NCI-H2029 (cell line): ENCODE results near the gene TTLL11.
"Not testable (repeated sequence)": the region's sequence is repeated elsewhere in the genome, so short reads cannot be mapped to it uniquely, and the experiment has no call there.

Experiments
- DNase-seq: peaks from one replicate; lab custom pipeline; 2025; lab: John Stamatoyannopoulos, UW

TTLL11 gene

GRCh38 chr9:122084026-122084675, 9.0 kb downstream of the TTLL11 start:
- no peak for DNase-seq

- DNase-seq: no peak
These were observed 12.1 kb downstream of the TTLL11 start for GRCh38 chr9:122080986-122081385.

- no peak for DNase-seq
These were observed 14.6 kb downstream of the TTLL11 start for GRCh38 chr9:122078557-122078956.

GRCh38 chr9:122076773-122077172, 16.3 kb downstream of the TTLL11 start:
- no peak for DNase-seq

- no peak for DNase-seq
These were observed 17.0 kb downstream of the TTLL11 start for GRCh38 chr9:122076117-122076516.

GRCh38 chr9:122075135-122076030, 17.7 kb downstream of the TTLL11 start:
- DNase-seq: no peak

- no peak for DNase-seq
These were observed 21.4 kb downstream of the TTLL11 start for GRCh38 chr9:122071715-122072114.

GRCh38 chr9:122070728-122071515, 22.2 kb downstream of the TTLL11 start:
- no peak for DNase-seq

GRCh38 chr9:122066680-122067079, 26.4 kb downstream of the TTLL11 start:
- DNase-seq: not testable (repeated sequence)

GRCh38 chr9:122065923-122066629, 27.0 kb downstream of the TTLL11 start:
- DNase-seq: no peak

GRCh38 chr9:122060481-122060880, 32.6 kb downstream of the TTLL11 start:
- no peak for DNase-seq

- DNase-seq: no peak
These were observed 33.2 kb downstream of the TTLL11 start for GRCh38 chr9:122059955-122060324.

- DNase-seq: no peak
These were observed 33.7 kb downstream of the TTLL11 start for GRCh38 chr9:122059214-122059954.

- DNase-seq: no peak
These were observed 34.4 kb downstream of the TTLL11 start for GRCh38 chr9:122058709-122059108.

- DNase-seq: no peak
These were observed 35.1 kb downstream of the TTLL11 start for GRCh38 chr9:122058051-122058450.

- no peak for DNase-seq
These were observed 35.9 kb downstream of the TTLL11 start for GRCh38 chr9:122057211-122057610.

- DNase-seq: no peak
These were observed 36.6 kb downstream of the TTLL11 start for GRCh38 chr9:122056484-122056883.

- no peak for DNase-seq
These were observed 37.4 kb downstream of the TTLL11 start for GRCh38 chr9:122055701-122056100.

- DNase-seq: no peak
These were observed 39.3 kb downstream of the TTLL11 start for GRCh38 chr9:122053567-122054350.

GRCh38 chr9:122053064-122053463, 40.0 kb downstream of the TTLL11 start:
- DNase-seq: no peak
